ENCODE measurements around the gene DDX5.
"Not testable (repeated sequence)": the region's sequence is repeated elsewhere in the genome, so short reads cannot be mapped to it uniquely, and the experiment has no call there.

The DDX5 gene

DNA sequence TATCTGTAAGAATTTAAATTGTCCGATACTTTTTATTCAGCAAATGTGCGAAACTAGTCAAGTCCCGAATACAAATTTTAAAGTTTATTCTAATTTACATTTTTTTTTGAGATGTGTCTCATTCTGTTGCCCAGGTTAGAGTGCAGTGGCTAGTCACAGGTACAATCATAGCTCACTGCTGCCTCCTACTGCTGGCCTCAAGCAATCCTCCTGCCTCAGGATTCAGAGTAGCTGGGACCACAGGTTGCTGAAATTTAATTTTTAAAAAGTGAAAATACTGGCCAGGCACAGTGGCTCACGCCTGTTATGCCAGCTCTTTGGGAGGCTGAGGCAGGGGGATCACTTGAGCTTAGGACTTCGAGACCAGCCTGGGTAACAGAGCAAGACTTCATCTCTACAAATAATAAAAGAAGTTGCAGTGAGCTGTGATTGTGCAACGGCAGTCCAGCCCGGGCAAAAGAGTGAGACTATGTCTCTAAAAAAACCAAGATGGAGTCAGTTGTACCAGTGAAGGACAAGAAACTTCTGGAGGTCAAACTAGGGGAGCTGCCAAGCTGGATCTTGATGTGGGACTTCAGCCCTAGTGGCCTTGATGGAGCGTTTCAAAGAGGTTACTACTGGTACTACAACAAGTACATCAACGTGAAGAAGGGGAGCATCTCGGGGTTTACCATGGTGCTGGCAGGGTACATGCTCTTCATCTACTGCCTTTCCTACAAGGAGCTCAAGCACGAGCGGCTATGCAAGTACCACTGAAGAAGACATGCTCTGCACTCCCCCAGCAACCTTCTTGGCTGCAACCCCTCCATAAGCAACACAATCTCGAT is 14.8 kb downstream of the DDX5 start:
- DNase-seq, result peak; percentile 56 to 67

- no peak for DNase-seq
Measured at GRCh38 chr17:64488301-64488700, 17.8 kb downstream of the DDX5 start.

GRCh38 chr17:64484380-64484779 is 21.7 kb downstream of the DDX5 start:
- no peak for DNase-seq

DNA sequence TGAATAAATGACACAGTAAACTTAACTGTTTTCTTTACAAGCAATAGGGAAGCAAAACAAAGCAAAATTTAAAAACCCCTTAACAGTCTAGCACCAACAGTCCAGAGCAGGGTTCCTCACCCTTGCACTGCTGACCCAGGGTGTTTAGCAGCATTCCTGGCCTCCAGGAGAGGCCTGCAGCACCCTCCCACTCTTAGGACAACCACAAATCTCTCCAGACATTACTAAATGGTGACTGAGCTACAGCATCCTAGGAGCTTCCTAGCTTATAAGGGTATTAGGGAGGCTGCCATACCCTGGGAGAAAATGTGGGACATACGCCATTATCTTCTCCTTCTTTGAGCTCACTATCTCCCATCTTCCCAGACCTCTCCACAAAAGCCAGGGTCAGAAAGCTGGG is 25.1 kb downstream of the DDX5 start:
- no peak for DNase-seq

DNA sequence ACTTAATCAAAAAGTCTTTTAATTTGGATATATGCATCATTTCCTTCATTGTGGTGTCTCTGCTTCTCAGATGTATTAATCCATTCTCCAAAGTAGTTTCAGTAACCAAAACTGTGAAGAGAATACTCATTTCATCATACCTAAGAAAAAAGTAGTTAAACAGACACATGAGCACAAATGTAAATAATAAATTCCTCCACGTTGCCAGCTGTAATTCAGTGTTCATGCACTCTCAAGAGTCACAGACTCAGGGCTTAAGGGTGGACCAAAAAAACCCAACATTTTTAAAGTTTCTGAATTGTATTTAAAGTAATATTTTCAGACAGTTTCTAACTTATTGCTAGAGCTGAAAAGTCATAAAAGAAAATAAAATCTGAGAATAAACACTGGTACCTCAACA is 28.2 kb downstream of the DDX5 start:
- DNase-seq, result no peak

GRCh38 chr17:64472564-64472963 is 33.5 kb downstream of the DDX5 start:
- DNase-seq, result no peak

- DNase-seq, result no peak
Measured at GRCh38 chr17:64471440-64471839, 34.6 kb downstream of the DDX5 start.

- DNase-seq, result no peak
Measured at GRCh38 chr17:64470625-64471024, 35.5 kb downstream of the DDX5 start.

- DNase-seq, result not testable (repeated sequence)
Measured at GRCh38 chr17:64466834-64467233, 39.3 kb downstream of the DDX5 start.

DNA sequence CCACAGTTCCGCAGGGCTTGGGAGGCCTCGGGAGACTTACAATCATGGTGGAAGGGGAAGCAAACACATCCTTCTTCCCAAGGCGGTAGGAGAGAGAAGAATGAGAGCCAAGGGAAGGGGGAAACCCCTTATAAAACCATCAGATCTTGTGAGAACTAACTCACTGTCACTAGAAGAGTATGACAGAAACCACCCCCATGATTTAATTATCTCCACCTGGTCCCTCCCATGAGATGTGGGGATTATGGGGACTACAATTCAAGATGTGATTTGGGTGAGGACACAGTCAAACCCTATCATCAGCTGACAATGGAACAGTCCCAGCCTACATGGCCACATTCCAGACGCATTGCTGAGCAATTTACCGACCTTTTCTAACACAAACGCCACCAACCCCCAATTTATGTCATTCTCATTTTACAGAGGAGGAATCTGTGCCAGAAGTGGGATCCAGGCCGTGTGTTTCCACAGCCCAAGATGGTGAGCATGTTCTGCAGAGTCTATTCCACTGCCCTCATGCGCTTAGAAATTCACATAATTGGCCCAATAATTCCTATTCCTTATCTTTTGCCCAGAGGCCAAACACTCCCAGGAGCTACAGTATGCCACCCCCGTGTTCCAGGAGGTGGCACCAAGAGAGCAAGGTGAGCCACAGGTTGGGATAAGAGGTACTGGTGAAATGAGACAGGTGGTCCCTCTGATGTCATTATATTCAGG is 39.9 kb downstream of the DDX5 start:
- DNase-seq, result no peak

GRCh38 chr17:64461788-64462187 is 44.3 kb downstream of the DDX5 start:
- DNase-seq, result no peak

- no peak for DNase-seq
Measured at GRCh38 chr17:64460955-64461354, 45.1 kb downstream of the DDX5 start.

DNA sequence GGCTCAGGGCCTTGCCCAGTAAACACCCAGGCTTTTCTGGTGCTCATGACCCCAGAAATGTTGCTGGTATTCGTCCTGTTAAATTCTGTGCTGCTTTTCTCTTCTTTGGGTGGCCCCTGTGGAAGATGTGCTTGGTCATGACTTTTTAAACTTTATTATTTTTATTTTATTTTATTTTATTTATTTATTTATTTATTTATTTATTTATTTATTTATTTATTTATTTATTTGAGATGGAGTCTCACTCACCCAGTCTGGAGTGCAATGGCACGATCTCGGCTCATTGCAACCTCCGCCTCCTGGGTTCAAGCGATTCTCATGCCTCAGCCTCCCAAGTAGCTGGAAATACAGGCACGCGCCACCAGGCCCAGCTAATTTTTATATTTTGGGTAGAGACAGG is 46.3 kb downstream of the DDX5 start:
- DNase-seq, result not testable (repeated sequence)

- DNase-seq, result no peak
Measured at GRCh38 chr17:64459284-64459747, 46.8 kb downstream of the DDX5 start.

- DNase-seq, result no peak
Measured at GRCh38 chr17:64458756-64459155, 47.3 kb downstream of the DDX5 start.

DNA sequence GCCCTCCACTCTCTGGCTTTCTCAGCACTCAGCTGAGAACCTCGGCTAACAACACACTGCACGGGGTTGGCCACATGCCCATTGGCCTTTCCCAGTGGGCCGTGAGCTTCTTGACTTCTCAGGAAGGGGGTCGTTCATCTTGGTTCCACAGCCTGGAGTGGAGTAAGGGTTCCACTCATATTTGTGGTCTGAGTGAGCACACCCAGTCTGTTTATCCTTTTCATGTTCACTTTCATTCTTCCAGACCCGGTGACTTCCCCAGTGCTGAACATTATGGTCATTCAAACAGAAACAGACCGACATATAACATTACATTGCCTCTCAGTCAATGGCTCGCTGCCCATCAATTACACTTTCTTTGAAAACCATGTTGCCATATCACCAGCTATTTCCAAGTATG is 48.9 kb downstream of the DDX5 start:
- DNase-seq, result no peak

- no peak for DNase-seq
Measured at GRCh38 chr17:64455993-64456885, 49.9 kb downstream of the DDX5 start.

GRCh38 chr17:64449545-64449944 is 56.5 kb downstream of the DDX5 start:
- no peak for DNase-seq

DNA sequence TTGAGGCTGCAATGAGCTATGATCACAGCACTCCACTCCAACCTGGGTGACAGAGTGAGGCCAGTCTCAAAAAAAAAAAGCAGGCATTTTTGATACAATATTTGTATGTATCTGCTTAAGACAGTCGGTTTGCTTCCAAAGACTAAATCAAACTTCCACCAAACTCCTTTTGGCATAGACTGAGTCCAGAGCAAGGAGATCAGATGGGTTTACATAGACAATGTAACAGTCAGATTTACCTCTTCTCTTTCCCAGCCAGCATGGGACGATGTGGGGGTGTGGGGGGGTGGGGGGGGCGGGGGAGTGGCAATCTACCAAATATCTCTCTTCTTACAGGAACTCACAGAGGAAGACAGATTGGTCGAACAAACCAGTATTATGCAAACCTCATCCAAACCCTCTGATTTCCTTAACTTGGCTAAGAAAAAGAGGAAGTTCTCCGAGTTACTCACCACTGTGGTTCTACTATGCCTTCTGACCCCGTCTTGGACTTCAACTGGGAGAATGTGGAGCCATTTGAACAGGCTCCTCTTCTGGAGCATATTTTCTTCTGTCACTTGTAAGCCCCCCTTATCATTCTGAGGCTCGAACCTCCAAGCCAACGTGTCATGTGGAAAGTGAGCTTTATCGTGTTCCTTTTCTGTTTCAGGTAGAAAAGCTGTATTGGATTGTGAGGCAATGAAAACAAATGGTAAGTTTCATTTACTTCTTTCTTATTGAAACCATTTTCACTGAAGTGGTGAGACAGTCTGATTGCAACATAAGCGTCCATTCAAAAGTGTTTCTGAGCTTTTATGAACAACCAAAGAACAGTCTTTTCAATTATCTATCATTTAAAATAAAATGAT is 57.2 kb downstream of the DDX5 start, which contains the start of gene MILR1:
TSS of gene MILR1 (plus strand) at position 451 of the 848 bp plus-strand sequence. CDS start at position 505, 54 bp downstream.
- DNase-seq, result no peak

Data from activated CD4-positive, alpha-beta T cell treated with anti-CD3 and anti-CD28 coated beads, Interleukin-2, amount 50 U/mL, for 48 hours (primary cell).